PC-3 (cell line): ENCODE measurements around the gene TMEM63B. TPM values are rescaled to one million over a fixed set of nuclear protein-coding genes. Genes with fewer than 3 reads are reported as not detected.

ENCODE experiments used
- ATAC-seq: fragments of 200-7000 bp; cut with Tn5 transposase; 2 replicates; pipeline ENCODE4 v1.9.1; 2020; ENCODE audit warnings: mild to moderate bottlenecking, moderate library complexity
- BruUV-seq: library from RNA; stranded (reverse); fragments of 400-500 nt; replicated peaks from 2 replicates; lab custom pipeline; 2021; lab: Mats Ljungman, UMichigan
- CTCF ChIA-PET: fragments of 300-600 bp; sonication (Branson Sonifier 250); formaldehyde crosslinking; loops from one replicate; lab custom pipeline; 2022; ENCODE audit warnings: antibody characterized with exemption; lab: Charles Lee
- POLR2A ChIA-PET: fragments of 300-600 bp; sonication (Branson Sonifier 250); formaldehyde crosslinking; loops from one replicate; lab custom pipeline; 2022; ENCODE audit warnings: antibody characterized with exemption; ENCODE audit not compliant: unreplicated experiment; lab: Charles Lee
- DNase-seq: peaks from one replicate; pipeline ENCODE4 v3.0.0-alpha.2; 2015
- H2AFZ ChIP-seq: fragments of 300-600 bp; sonication (generic); 2 replicates; pipeline ENCODE4 v1.6.0; 2016; ENCODE audit warnings: antibody characterized with exemption, low read length
- H3F3A ChIP-seq: fragments of 300-600 bp; sonication (generic); one replicate; pipeline ENCODE4 v1.6.0; 2017; ENCODE audit warnings: antibody characterized with exemption, low read length, control low read depth, mild to moderate bottlenecking; ENCODE audit not compliant: unreplicated experiment
- H3K27ac ChIP-seq: fragments of 300-600 bp; sonication (generic); 2 replicates; pipeline ENCODE4 v1.5.1; 2016; ENCODE audit warnings: mild to moderate bottlenecking, low read length
- H3K27me3 ChIP-seq: fragments of 300-600 bp; sonication (generic); 2 replicates; pipeline ENCODE4 v1.6.1; 2016; ENCODE audit warnings: low read length, mixed read lengths
- H3K36me3 ChIP-seq: fragments of 300-600 bp; sonication (generic); 2 replicates; pipeline ENCODE4 v1.6.1; 2016; ENCODE audit warnings: low read depth, mixed run types, low read length, mixed read lengths
- H3K4me1 ChIP-seq: fragments of 300-600 bp; sonication (generic); 2 replicates; pipeline ENCODE4 v1.5.1; 2016; ENCODE audit warnings: low read length; ENCODE audit not compliant: insufficient read depth
- H3K4me2 ChIP-seq: fragments of 300-600 bp; sonication (generic); 2 replicates; pipeline ENCODE4 v1.6.0; 2016; ENCODE audit warnings: low read length
- H3K4me3 ChIP-seq: fragments of 300-600 bp; sonication (generic); 2 replicates; pipeline ENCODE4 v1.5.1; 2016; ENCODE audit warnings: mild to moderate bottlenecking, low read length, mixed read lengths
- H3K79me2 ChIP-seq: fragments of 300-600 bp; sonication (generic); 2 replicates; pipeline ENCODE4 v1.6.1; 2017; ENCODE audit warnings: low read length, mixed read lengths
- H3K9ac ChIP-seq: fragments of 300-600 bp; sonication (generic); 2 replicates; pipeline ENCODE4 v1.6.0; 2016; ENCODE audit warnings: mild to moderate bottlenecking, low read length
- H3K9me2 ChIP-seq: fragments of 300-600 bp; sonication (generic); replicated peaks from 2 replicates; pipeline ENCODE4 v1.6.1; 2016; ENCODE audit warnings: mixed run types, low read length, mixed read lengths
- H3K9me3 ChIP-seq: fragments of 300-600 bp; sonication (generic); 2 replicates; pipeline ENCODE4 v1.6.1; 2016; ENCODE audit warnings: low read length, mixed read lengths
- H4K20me1 ChIP-seq: fragments of 300-600 bp; sonication (generic); 2 replicates; pipeline ENCODE4 v1.6.1; 2016; ENCODE audit warnings: low read length, mixed read lengths
- CTCF ChIP-seq: fragments of 300-600 bp; sonication (generic); conservative IDR thresholded peaks from 2 replicates; pipeline ENCODE4 v1.5.1; 2017; ENCODE audit warnings: antibody characterized with exemption, low read depth, mild to moderate bottlenecking, low read length
- EZH2 ChIP-seq: fragments of 300-600 bp; sonication (generic); IDR thresholded peaks from one replicate; pipeline ENCODE4 v1.6.1; 2017; ENCODE audit warnings: antibody characterized with exemption, mild to moderate bottlenecking, low read length; ENCODE audit not compliant: unreplicated experiment
- EZH2phosphoT487 ChIP-seq: fragments of 300-600 bp; sonication (generic); IDR thresholded peaks from 2 replicates; pipeline ENCODE4 v1.6.1; 2018; ENCODE audit warnings: mild to moderate bottlenecking, antibody characterized with exemption, low read length, borderline replicate concordance
- intact Hi-C: fragments of 100-400 bp; cut with micrococcal nuclease; formaldehyde crosslinking; loops from 2 replicates; pipeline ENCODE4 v1.9.0; 2023
- total RNA-seq: library from RNA; depleted of rRNA; stranded (reverse); fragments of >200 nt; gene quantifications from 2 replicates; pipeline ENCODE4 v1.2.3, GENCODE V29; 2014

TMEM63B gene
- total RNA-seq, 1 experiment from 2014 or later = 23.6 TPM

GRCh38 chr6:44117397-44118128 is 9.8 kb upstream of the TMEM63B start:
- peak overlapping the region; percentile 78 for H3K4me2 ChIP-seq
- H3K9me2 ChIP-seq = no peaks in the 10 kb centered on the region
- BruUV-seq = no TSS peak
- no peak overlapping the region for H2AFZ ChIP-seq
- peaks cover 70% of the 10 kb centered on the region for H3K4me1 ChIP-seq
- H3K27me3 ChIP-seq = no peaks in the 10 kb centered on the region
- H3K36me3 ChIP-seq = peaks cover 25% of the 10 kb centered on the region
- peak overlapping the region; percentile 49; the same call in 1 of the 2 replicates for H3K4me3 ChIP-seq
- TF ChIP-seq EZH2 = no peak
- no peak for TF ChIP-seq EZH2phosphoT487
- no peak for TF ChIP-seq CTCF
- DNase-seq = peak; percentile 82
- peaks cover 93% of the 10 kb centered on the region for H3K79me2 ChIP-seq
- H3K9me3 ChIP-seq = no peaks in the 10 kb centered on the region
- ChIA-PET CTCF (no interaction called here), POLR2A (no interaction called here)
- peak; percentile 39 for ATAC-seq
- peak overlapping the region; percentile 66 for H3K9ac ChIP-seq
- intact Hi-C loops = loop anchor here (5.0 kb wide), 1 partner anchor 120 kb away; no protein-coding TSS in a partner anchor
- peaks cover 14% of the 10 kb centered on the region for H3F3A ChIP-seq
- peak overlapping the region; percentile 93 for H3K27ac ChIP-seq
- peaks cover 6% of the 10 kb centered on the region for H4K20me1 ChIP-seq

GRCh38 chr6:44119704-44120262 is 7.6 kb upstream of the TMEM63B start:
- Histone ChIP-seq H3K27me3 (no peaks in the 10 kb centered on the region), H3K9me3 (no peaks in the 10 kb centered on the region), H3F3A (peaks cover 14% of the 10 kb centered on the region), H3K4me1 (peaks cover 91% of the 10 kb centered on the region), H3K79me2 (peaks cover 96% of the 10 kb centered on the region), H3K27ac (peak overlapping the region; percentile 73), H3K9ac (no peak overlapping the region), H4K20me1 (peaks cover 29% of the 10 kb centered on the region), H3K4me2 (peak overlapping the region; percentile 34), H3K4me3 (no peak overlapping the region), H2AFZ (no peak overlapping the region), H3K9me2 (no peaks in the 10 kb centered on the region), H3K36me3 (peaks cover 8% of the 10 kb centered on the region; the same call in 1 of the 2 replicates)
- ChIA-PET POLR2A (no interaction called here), CTCF (no interaction called here)
- ATAC-seq = no peak
- BruUV-seq = no TSS peak
- DNase-seq = peak; percentile 22
- TF ChIP-seq EZH2phosphoT487 (no peak), EZH2 (no peak), CTCF (no peak)
- intact Hi-C loops = loop anchor here (5.0 kb wide), 1 partner anchor 118 kb away; no protein-coding TSS in a partner anchor
